SK-N-SH treated with all-trans-retinoic acid at 6 μM for 48 hours (cell line): ENCODE data around the gene TMEM50A.
"Not testable (repeated sequence)": the region's sequence is repeated elsewhere in the genome, so short reads cannot be mapped to it uniquely, and the experiment has no call there.

Experiments
- CREB5 ChIP-seq: fragments of 250-450 bp; sonication (Bioruptor Pico); IDR thresholded peaks from 2 replicates; pipeline ENCODE4 v1.5.1; 2020; ENCODE audit warnings: low read depth, mild to moderate bottlenecking, moderate library complexity
- ESRRG ChIP-seq: fragments of 250-450 bp; sonication (Bioruptor Pico); IDR thresholded peaks from 2 replicates; pipeline ENCODE4 v1.6.1; 2021; ENCODE audit warnings: mild to moderate bottlenecking
- PATZ1 ChIP-seq: fragments of 250-450 bp; sonication (Bioruptor Pico); IDR thresholded peaks from 2 replicates; pipeline ENCODE4 v1.8.0; 2020; ENCODE audit warnings: mild to moderate bottlenecking, moderate library complexity, borderline replicate concordance
- SNAI2 ChIP-seq: fragments of 250-450 bp; sonication (Bioruptor Pico); IDR thresholded peaks from 2 replicates; pipeline ENCODE4 v1.5.0; 2020; ENCODE audit warnings: mild to moderate bottlenecking, moderate library complexity
- TSHZ2 ChIP-seq: fragments of 250-450 bp; sonication (Bioruptor Pico); IDR thresholded peaks from 2 replicates; pipeline ENCODE4 v1.5.0; 2020; ENCODE audit warnings: mild to moderate bottlenecking, moderate library complexity
- ZFP3 ChIP-seq: fragments of 250-450 bp; sonication (Bioruptor Pico); IDR thresholded peaks from 2 replicates; pipeline ENCODE4 v1.5.0; 2020; ENCODE audit warnings: mild to moderate bottlenecking, moderate library complexity
- ZNF70 ChIP-seq: fragments of 450-650 bp; formaldehyde crosslinking; IDR thresholded peaks from 2 replicates; pipeline ENCODE4 v1.5.0; 2020; ENCODE audit warnings: mild to moderate bottlenecking, moderate library complexity
- ZNF8 ChIP-seq: fragments of 450-650 bp; formaldehyde crosslinking; IDR thresholded peaks from 2 replicates; pipeline ENCODE4 v1.5.0; 2020; ENCODE audit warnings: mild to moderate bottlenecking, moderate library complexity
- TF ChIP-seq, protein P1 (sequence below): fragments of 250-450 bp; sonication (Bioruptor Pico); IDR thresholded peaks from 2 replicates; pipeline ENCODE4 v1.5.1; 2021; ENCODE audit warnings: mild to moderate bottlenecking, moderate library complexity
- TF ChIP-seq, protein P2 (sequence below): fragments of 250-450 bp; sonication (Bioruptor Pico); IDR thresholded peaks from 2 replicates; pipeline ENCODE4 v1.8.0; 2021; ENCODE audit warnings: low read depth, mild to moderate bottlenecking, moderate library complexity, borderline replicate concordance

DNA sequence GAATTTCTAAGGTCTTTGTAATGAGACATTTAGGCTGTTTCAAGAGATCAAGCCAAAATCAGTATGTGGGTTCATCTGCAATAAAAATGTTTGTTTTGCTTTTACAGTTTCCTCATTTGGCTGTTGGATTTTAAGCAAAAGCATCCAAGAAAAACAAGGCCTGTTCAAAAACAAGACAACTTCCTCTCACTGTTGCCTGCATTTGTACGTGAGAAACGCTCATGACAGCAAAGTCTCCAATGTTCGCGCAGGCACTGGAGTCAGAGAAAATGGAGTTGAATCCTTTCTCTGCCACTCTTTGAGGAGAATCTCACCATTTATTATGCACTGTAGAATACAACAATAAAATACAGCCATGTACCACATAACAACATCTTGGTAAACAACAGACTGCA lies 9.3 kb upstream of the TMEM50A start:
- not testable (repeated sequence) for TF ChIP-seq ZNF8; ESRRG; ZFP3; SNAI2; TSHZ2; CREB5 (CRISPR knock-in tag); PATZ1 (CRISPR knock-in tag); ZNF70 (CRISPR knock-in tag)
- TF ChIP-seq, protein P1, sequence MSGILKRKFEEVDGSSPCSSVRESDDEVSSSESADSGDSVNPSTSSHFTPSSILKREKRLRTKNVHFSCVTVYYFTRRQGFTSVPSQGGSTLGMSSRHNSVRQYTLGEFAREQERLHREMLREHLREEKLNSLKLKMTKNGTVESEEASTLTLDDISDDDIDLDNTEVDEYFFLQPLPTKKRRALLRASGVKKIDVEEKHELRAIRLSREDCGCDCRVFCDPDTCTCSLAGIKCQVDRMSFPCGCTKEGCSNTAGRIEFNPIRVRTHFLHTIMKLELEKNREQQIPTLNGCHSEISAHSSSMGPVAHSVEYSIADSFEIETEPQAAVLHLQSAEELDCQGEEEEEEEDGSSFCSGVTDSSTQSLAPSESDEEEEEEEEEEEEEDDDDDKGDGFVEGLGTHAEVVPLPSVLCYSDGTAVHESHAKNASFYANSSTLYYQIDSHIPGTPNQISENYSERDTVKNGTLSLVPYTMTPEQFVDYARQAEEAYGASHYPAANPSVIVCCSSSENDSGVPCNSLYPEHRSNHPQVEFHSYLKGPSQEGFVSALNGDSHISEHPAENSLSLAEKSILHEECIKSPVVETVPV (CRISPR knock-in tag) = not testable (repeated sequence)
- TF ChIP-seq, protein P2, sequence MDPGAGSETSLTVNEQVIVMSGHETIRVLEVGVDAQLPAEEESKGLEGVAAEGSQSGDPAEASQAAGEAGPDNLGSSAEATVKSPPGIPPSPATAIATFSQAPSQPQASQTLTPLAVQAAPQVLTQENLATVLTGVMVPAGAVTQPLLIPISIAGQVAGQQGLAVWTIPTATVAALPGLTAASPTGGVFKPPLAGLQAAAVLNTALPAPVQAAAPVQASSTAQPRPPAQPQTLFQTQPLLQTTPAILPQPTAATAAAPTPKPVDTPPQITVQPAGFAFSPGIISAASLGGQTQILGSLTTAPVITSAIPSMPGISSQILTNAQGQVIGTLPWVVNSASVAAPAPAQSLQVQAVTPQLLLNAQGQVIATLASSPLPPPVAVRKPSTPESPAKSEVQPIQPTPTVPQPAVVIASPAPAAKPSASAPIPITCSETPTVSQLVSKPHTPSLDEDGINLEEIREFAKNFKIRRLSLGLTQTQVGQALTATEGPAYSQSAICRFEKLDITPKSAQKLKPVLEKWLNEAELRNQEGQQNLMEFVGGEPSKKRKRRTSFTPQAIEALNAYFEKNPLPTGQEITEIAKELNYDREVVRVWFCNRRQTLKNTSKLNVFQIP (CRISPR knock-in tag) = not testable (repeated sequence)
